Right lobe of liver (tissue), 4 donors: Measurements from ENCODE around the gene LTC4S.

Experiments
- CTCF ChIP-seq, 4 donors: fragments of 200-600 bp in 3 of 4; fragments of 450-650 bp in 1 of 4; IDR thresholded peaks; one replicate each; pipeline versions ENCODE4 v1.5.1 to v1.8.0; 2016 to 2022; ENCODE audit warnings: antibody characterized with exemption in 4 of 4, mild to moderate bottlenecking in 2 of 4
- POLR2A ChIP-seq: fragments of 450-650 bp; IDR thresholded peaks from one replicate; pipeline ENCODE4 v1.6.1; 2017; ENCODE audit warnings: antibody characterized with exemption, mild to moderate bottlenecking
- donor health status: DM: no; HTN: no; CAD: no.
- donor health status: DM: no; HTN: no; CAD: no.
- donor health status: DM: no; HTN: yes; CAD: no.

- TF ChIP-seq POLR2A (no peak), CTCF (IDR thresholded peaks at IDR 0.05) (no peak)
Measured at GRCh38 chr5:179766726-179767455, 26.9 kb upstream of the LTC4S start.
